SK-N-SH (cell line): Measurements from ENCODE around the gene POLD4. TPM values are rescaled to one million over a fixed set of nuclear protein-coding genes. Genes with fewer than 3 reads are reported as not detected.

Experiments used
- CTCF ChIA-PET: fragments of 300-600, 350-600 bp; formaldehyde crosslinking; extraction: SDS; loops from one replicate; lab custom pipeline; 2021; lab: Yijun Ruan, JAX
- POLR2A ChIA-PET: fragments of 350-600 bp; sonication (Branson Sonifier 250); formaldehyde crosslinking; extraction: SDS; loops from one replicate; lab custom pipeline; 2020; ENCODE audit warnings: antibody characterized with exemption, inconsistent platforms; lab: Yijun Ruan, JAX
- DNase-seq: peaks from one replicate; pipeline ENCODE4 v3.0.0; 2012
- H2AFZ ChIP-seq: fragments of 200-600 bp; sonication (generic); 2 replicates; pipeline ENCODE4 v1.8.1; 2016; ENCODE audit warnings: antibody characterized with exemption, mild to moderate bottlenecking, low read depth
- H3F3A ChIP-seq: fragments of 200-600 bp; sonication (generic); replicated peaks from 2 replicates; pipeline ENCODE3; 2016; ENCODE audit warnings: antibody characterized with exemption, mild to moderate bottlenecking; ENCODE audit not compliant: insufficient read depth
- H3K27ac ChIP-seq, 2 experiments: fragments of 200-500 bp in 1 of 2; fragments of 200-600 bp in 1 of 2; sonication (Bioruptor generic) in 1 of 2; sonication (generic), shearing (Covaris generic) in 1 of 2; 2 replicates each; pipeline versions ENCODE4 v1.5.1 to v1.6.1; 2014 to 2016; ENCODE audit warnings: low read depth in 2 of 2, inconsistent platforms in 1 of 2, low read length in 1 of 2, mild to moderate bottlenecking in 1 of 2, mixed read lengths in 1 of 2
- H3K27me3 ChIP-seq: fragments of 200-600 bp; sonication (generic), shearing (Covaris generic); 2 replicates; pipeline ENCODE4 v1.6.1; 2016; ENCODE audit warnings: mixed run types; ENCODE audit not compliant: insufficient read depth
- H3K36me3 ChIP-seq, 2 experiments: fragments of 200-500 bp in 1 of 2; fragments of 200-600 bp in 1 of 2; sonication (Bioruptor generic) in 1 of 2; sonication (generic) in 1 of 2; replicated peaks in 1 of 2; 2 replicates each; pipeline versions ENCODE3 to v1.5.1; 2014 to 2016; ENCODE audit warnings: low read length in 1 of 2, mild to moderate bottlenecking in 1 of 2; ENCODE audit not compliant: insufficient read depth in 2 of 2, control insufficient read depth in 1 of 2
- H3K4me1 ChIP-seq, 2 experiments: fragments of 200-500 bp in 1 of 2; fragments of 200-600 bp in 1 of 2; sonication (Bioruptor generic) in 1 of 2; sonication (generic), shearing (Covaris generic) in 1 of 2; 2 replicates each; pipeline versions ENCODE4 v1.5.1 to v1.6.1; 2014 to 2016; ENCODE audit warnings: low read depth in 1 of 2, low read length in 1 of 2, mixed run types in 1 of 2; ENCODE audit not compliant: insufficient read depth in 2 of 2, control insufficient read depth in 1 of 2
- H3K4me2 ChIP-seq: fragments of 200-600 bp; sonication (generic), shearing (Covaris generic); 2 replicates; pipeline ENCODE4 v1.6.1; 2017; ENCODE audit warnings: mixed run types
- H3K4me3 ChIP-seq, 2 experiments: fragments of 200-500 bp in 1 of 2; fragments of 200-600 bp in 1 of 2; sonication (Bioruptor generic) in 1 of 2; sonication (generic), shearing (Covaris generic) in 1 of 2; 2 replicates each; pipeline versions ENCODE4 v1.5.1 to v1.8.1; 2014 to 2016; ENCODE audit warnings: low read depth in 2 of 2, inconsistent platforms in 1 of 2, low read length in 1 of 2, mild to moderate bottlenecking in 1 of 2, mixed read lengths in 1 of 2, moderate library complexity in 1 of 2
- H3K79me2 ChIP-seq: fragments of 200-600 bp; sonication (generic); 2 replicates; pipeline ENCODE4 v1.8.1; 2017; ENCODE audit warnings: mild to moderate bottlenecking; ENCODE audit not compliant: insufficient read depth
- H3K9ac ChIP-seq: fragments of 200-600 bp; sonication (generic); 2 replicates; pipeline ENCODE4 v1.6.1; 2017; ENCODE audit warnings: mixed run types
- H3K9me2 ChIP-seq: fragments of 200-600 bp; sonication (generic); 2 replicates; pipeline ENCODE4 v1.6.1; 2017; ENCODE audit warnings: mixed run types
- H3K9me3 ChIP-seq: fragments of 200-600 bp; sonication (generic); 2 replicates; pipeline ENCODE4 v1.6.1; 2017; ENCODE audit warnings: mixed run types, mild to moderate bottlenecking, moderate library complexity
- H4K20me1 ChIP-seq: fragments of 200-600 bp; sonication (generic); 2 replicates; pipeline ENCODE4 v1.6.1; 2017; ENCODE audit warnings: mild to moderate bottlenecking, mixed run types; ENCODE audit not compliant: insufficient read depth
- ELF1 ChIP-seq: IDR thresholded peaks from 2 replicates; pipeline ENCODE4 v1.4.0; 2012
- GABPA ChIP-seq: IDR thresholded peaks from 2 replicates; pipeline ENCODE4 v1.4.0; 2012; ENCODE audit warnings: low read depth, mild to moderate bottlenecking
- JUND ChIP-seq: IDR thresholded peaks from 2 replicates; pipeline ENCODE4 v1.4.0; 2012
- NFIC ChIP-seq: IDR thresholded peaks from 2 replicates; pipeline ENCODE4 v1.4.0; 2012; ENCODE audit warnings: borderline replicate concordance
- POLR2AphosphoS5 ChIP-seq: IDR thresholded peaks from 2 replicates; pipeline ENCODE4 v1.6.1; 2012; ENCODE audit warnings: low read depth, low read length
- SIN3A ChIP-seq: IDR thresholded peaks from 2 replicates; pipeline ENCODE4 v1.6.1; 2012; ENCODE audit warnings: low read depth, mild to moderate bottlenecking, low read length, moderate library complexity, borderline replicate concordance
- TCF12 ChIP-seq: IDR thresholded peaks from 2 replicates; pipeline ENCODE4 v1.4.0; 2012
- whole genome bisulfite sequencing: methylation state at CpG from one replicate; pipeline ENCODE4 v1.1.6; 2017; ENCODE audit warnings: low lambda C conversion rate; 5-methylcytosine and 5-hydroxymethylcytosine counted together
- polyA plus RNA-seq, 3 experiments: library from polyadenylated mRNA; depleted of rRNA; stranded (reverse); fragments of >200 nt; gene quantifications; 2 replicates each; pipeline ENCODE4 v1.2.3, GENCODE V29; 2012
- TF ChIP-seq, protein P1 (sequence below): IDR thresholded peaks from 2 replicates; pipeline ENCODE4; 2012
- TF ChIP-seq, protein P2 (sequence below): IDR thresholded peaks from 2 replicates; pipeline ENCODE4 v1.6.1; 2012; ENCODE audit warnings: mild to moderate bottlenecking, low read depth, low read length, moderate library complexity
- TF ChIP-seq, protein P3 (sequence below): fragments of 150-350 bp; IDR thresholded peaks from 2 replicates; pipeline ENCODE4 v1.6.1; 2016; ENCODE audit warnings: mild to moderate bottlenecking, low read depth, low read length

The POLD4 gene
- polyA plus RNA-seq, 1 of the 3 experiments (the other 2 are of a cell fraction), result 80.4 TPM

DNA sequence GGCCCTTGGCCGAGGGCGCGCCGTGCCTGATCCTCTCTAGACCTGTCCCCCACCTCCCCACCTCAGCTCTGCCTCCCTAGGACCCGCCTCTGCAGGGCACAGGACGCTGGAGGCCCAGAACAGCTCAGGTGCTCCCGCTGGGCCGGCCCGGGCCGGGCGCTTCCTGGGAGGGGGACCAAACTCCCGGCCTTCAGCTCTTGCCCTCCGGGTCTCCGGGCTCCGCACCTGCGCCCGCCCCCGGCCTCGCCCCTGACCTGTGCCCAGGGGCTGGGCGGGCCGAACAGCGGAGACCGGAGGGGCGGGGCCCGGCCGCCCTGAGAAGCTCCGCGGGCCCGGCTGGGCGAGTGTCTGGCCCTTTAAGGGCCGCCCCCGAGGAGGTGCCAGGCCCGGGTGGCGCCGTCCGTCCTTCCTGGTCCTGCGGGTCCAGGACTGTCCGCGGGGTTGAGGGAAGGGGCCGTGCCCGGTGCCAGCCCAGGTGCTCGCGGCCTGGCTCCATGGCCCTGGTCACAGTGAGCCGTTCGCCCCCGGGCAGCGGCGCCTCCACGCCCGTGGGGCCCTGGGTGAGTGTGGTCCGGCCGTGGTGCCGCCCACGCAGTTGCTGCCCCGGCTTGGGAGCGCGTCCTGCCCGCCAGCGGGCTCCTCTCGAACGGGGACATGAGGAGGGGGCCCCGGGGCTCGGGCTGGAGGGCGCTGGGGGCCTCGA is 50.1 kb downstream of the POLD4 start, which contains the start of gene SSH3:
TSS of gene SSH3 (plus strand) at position 399 of the 703 bp plus-strand sequence. CDS start at position 495, 96 bp downstream.
- Histone ChIP-seq H3K27me3 (no peaks in the 10 kb centered on the region), H2AFZ (peak within 1 kb of the TSS; percentile 74; the same call in 1 of the 2 replicates), H3K4me3 (peak within 1 kb of the TSS; percentile 87 to 88), H3K9me2 (no peaks in the 10 kb centered on the region), H3K27ac (peak within 1 kb of the TSS in 1 of 2 experiments; percentile 65; a peak in 1 of 4 replicates), H3K4me1 (peaks cover 13 to 17% of the 10 kb centered on the region in 2 experiments; a peak in 2 of 4 replicates), H3K36me3 (peaks cover 5 to 41% of the 10 kb centered on the region in 2 experiments), H3K4me2 (peak within 1 kb of the TSS; percentile 92), H3K9ac (peak within 1 kb of the TSS; percentile 84), H3K79me2 (peaks cover 5% of the 10 kb centered on the region; the same call in 1 of the 2 replicates), H3K9me3 (no peaks in the 10 kb centered on the region), H3F3A (no peaks in the 10 kb centered on the region), H4K20me1 (no peaks in the 10 kb centered on the region)
- 0% methylated on average over 5 of the region's 65 CpGs for WGBS
- POLR2A ChIA-PET, result interaction anchor here (1.5 to 1.6 kb wide), 2 partner anchors 14 kb away, joined by 5 to 14 read pairs; partner anchors contain the start of gene ANKRD13D
- TF ChIP-seq, protein P1, sequence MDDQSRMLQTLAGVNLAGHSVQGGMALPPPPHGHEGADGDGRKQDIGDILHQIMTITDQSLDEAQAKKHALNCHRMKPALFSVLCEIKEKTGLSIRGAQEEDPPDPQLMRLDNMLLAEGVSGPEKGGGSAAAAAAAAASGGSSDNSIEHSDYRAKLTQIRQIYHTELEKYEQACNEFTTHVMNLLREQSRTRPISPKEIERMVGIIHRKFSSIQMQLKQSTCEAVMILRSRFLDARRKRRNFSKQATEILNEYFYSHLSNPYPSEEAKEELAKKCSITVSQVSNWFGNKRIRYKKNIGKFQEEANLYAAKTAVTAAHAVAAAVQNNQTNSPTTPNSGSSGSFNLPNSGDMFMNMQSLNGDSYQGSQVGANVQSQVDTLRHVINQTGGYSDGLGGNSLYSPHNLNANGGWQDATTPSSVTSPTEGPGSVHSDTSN, result 0 out of 2 replicates have a peak, but pooled peaks have one; percentile 1
- TF ChIP-seq POLR2AphosphoS5 (peak; percentile 42; the same call in 1 of the 2 replicates), SIN3A (no peak), GABPA (no peak), ELF1 (peak; percentile 61)
- TF ChIP-seq, protein P2, sequence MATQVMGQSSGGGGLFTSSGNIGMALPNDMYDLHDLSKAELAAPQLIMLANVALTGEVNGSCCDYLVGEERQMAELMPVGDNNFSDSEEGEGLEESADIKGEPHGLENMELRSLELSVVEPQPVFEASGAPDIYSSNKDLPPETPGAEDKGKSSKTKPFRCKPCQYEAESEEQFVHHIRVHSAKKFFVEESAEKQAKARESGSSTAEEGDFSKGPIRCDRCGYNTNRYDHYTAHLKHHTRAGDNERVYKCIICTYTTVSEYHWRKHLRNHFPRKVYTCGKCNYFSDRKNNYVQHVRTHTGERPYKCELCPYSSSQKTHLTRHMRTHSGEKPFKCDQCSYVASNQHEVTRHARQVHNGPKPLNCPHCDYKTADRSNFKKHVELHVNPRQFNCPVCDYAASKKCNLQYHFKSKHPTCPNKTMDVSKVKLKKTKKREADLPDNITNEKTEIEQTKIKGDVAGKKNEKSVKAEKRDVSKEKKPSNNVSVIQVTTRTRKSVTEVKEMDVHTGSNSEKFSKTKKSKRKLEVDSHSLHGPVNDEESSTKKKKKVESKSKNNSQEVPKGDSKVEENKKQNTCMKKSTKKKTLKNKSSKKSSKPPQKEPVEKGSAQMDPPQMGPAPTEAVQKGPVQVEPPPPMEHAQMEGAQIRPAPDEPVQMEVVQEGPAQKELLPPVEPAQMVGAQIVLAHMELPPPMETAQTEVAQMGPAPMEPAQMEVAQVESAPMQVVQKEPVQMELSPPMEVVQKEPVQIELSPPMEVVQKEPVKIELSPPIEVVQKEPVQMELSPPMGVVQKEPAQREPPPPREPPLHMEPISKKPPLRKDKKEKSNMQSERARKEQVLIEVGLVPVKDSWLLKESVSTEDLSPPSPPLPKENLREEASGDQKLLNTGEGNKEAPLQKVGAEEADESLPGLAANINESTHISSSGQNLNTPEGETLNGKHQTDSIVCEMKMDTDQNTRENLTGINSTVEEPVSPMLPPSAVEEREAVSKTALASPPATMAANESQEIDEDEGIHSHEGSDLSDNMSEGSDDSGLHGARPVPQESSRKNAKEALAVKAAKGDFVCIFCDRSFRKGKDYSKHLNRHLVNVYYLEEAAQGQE, result 0 out of 2 replicates have a peak, but pooled peaks have one; percentile 2
- CTCF ChIA-PET, result interaction anchor here (0.7 to 5.1 kb wide), 12 partner anchors 10 to 1234 kb away, joined by 3 to 37 read pairs (median 4); partner anchors contain the start of gene ANKRD13D
- peak; percentile 89 for DNase-seq

DNA sequence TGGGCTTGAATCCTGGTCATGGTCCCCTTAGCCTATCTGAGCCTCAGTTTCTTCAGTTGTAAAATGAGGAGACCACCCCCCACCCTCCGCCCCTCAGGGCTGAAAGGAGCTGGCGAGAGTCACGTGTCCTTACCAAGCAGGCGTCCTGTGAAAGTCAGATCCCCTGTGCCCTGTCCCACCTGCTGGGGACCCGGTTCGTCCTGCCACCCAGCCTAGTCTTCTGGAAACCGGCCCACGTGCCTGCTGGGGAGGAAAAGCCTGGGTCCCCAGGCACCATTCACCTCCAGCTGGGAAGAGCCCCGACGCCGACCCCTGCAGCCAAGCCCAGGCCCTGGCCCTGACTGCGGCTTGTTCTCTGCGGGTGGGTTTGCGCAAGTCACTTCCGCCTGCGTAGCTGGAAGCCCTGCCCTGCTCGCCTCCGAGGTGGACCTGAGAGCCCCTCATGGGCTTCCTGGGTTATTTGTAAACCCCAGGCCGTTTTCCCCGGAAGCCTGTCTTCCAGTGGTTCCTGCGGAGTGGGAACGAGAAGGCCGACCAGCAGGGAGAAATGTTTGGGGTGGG is 50.7 kb downstream of the POLD4 start:
- TF ChIP-seq JUND (no peak), TCF12 (no peak), ELF1 (no peak), NFIC (no peak)
- TF ChIP-seq, protein P3, sequence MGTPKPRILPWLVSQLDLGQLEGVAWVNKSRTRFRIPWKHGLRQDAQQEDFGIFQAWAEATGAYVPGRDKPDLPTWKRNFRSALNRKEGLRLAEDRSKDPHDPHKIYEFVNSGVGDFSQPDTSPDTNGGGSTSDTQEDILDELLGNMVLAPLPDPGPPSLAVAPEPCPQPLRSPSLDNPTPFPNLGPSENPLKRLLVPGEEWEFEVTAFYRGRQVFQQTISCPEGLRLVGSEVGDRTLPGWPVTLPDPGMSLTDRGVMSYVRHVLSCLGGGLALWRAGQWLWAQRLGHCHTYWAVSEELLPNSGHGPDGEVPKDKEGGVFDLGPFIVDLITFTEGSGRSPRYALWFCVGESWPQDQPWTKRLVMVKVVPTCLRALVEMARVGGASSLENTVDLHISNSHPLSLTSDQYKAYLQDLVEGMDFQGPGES, result no peak
- Histone ChIP-seq H3K9ac (no peak overlapping the region), H3K9me2 (no peaks in the 10 kb centered on the region), H3K36me3 (peaks cover 12 to 37% of the 10 kb centered on the region in 2 experiments), H4K20me1 (no peaks in the 10 kb centered on the region), H3K27me3 (no peaks in the 10 kb centered on the region), H2AFZ (no peak overlapping the region), H3K4me1 (peaks cover 13 to 17% of the 10 kb centered on the region in 2 experiments; a peak in 2 of 4 replicates), H3F3A (no peaks in the 10 kb centered on the region), H3K27ac (no peak overlapping the region; a peak in 1 of 4 replicates), H3K79me2 (peaks cover 9% of the 10 kb centered on the region; the same call in 1 of the 2 replicates), H3K9me3 (no peaks in the 10 kb centered on the region), H3K4me2 (peak overlapping the region; percentile 92), H3K4me3 (peak overlapping the region; percentile 87 to 88)
- no peak for DNase-seq
- POLR2A ChIA-PET, result interaction anchor here (1.5 to 1.6 kb wide), 2 partner anchors 14 to 15 kb away, joined by 5 to 14 read pairs; partner anchors contain the start of gene ANKRD13D
- CTCF ChIA-PET, result interaction anchor here (0.7 to 5.1 kb wide), 13 partner anchors 9 to 1234 kb away, joined by 3 to 37 read pairs (median 4); partner anchors contain the start of gene ANKRD13D
- 82% methylated on average over 15 of the region's 23 CpGs for WGBS
